Measurements from ENCODE around the gene VOPP1.
A peak's percentile ranks its signal among the peaks of the same experiment; 100 is the strongest.

Gene VOPP1

DNA sequence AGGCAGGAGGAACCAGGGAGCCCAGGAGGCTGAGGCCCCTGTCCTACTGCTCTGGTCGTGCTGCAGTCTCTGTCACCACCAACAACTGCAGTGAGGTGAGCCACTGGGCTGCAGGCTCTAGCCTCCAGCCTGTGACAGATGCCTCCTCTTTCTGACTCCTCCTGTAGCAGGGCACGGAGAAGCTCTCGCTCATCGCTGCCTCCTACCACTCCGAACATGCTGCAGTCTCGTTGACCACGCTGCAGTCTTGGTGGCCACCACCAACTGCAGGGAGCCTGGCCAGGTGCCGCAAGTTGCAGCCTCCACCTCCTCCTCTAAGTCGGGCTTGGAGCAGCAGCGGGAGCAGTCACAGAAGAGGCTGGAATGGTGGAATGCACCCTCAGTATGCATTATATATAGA is 22.1 kb upstream of the VOPP1 start:
- Histone ChIP-seq H2AFZ (ENCODE audit: low read depth, low read length, severe bottlenecking) (no peak overlapping the region), H3K36me3 (ENCODE audit: low read length) (no peaks in the 10 kb centered on the region), H3K4me3 (ENCODE audit: insufficient read depth, low read length, poor library complexity, severe bottlenecking) (no peak overlapping the region), H3K27me3 (ENCODE audit: low read length) (no peaks in the 10 kb centered on the region), H3F3A (ENCODE audit: insufficient read depth) (no peaks in the 10 kb centered on the region), H3K9ac (ENCODE audit: low read length) (no peak overlapping the region), H3K27ac (ENCODE audit: low read depth, low read length) (no peak overlapping the region), H3K9me3 (ENCODE audit: insufficient read depth, low read length) (no peaks in the 10 kb centered on the region), H3K4me2 (ENCODE audit: low read depth, low read length, poor library complexity, severe bottlenecking) (no peak overlapping the region), H3K9me2 (replicated peaks; ENCODE audit: insufficient read depth, low read length) (no peaks in the 10 kb centered on the region), H3K79me2 (ENCODE audit: insufficient read depth, low read length) (no peaks in the 10 kb centered on the region), H4K20me1 (ENCODE audit: low read depth, low read length) (no peaks in the 10 kb centered on the region)
- TF ChIP-seq EZH2phosphoT487 (conservative IDR thresholded peaks at IDR 0.05; ENCODE audit: low read length) = no peak
- TF ChIP-seq, protein P1, sequence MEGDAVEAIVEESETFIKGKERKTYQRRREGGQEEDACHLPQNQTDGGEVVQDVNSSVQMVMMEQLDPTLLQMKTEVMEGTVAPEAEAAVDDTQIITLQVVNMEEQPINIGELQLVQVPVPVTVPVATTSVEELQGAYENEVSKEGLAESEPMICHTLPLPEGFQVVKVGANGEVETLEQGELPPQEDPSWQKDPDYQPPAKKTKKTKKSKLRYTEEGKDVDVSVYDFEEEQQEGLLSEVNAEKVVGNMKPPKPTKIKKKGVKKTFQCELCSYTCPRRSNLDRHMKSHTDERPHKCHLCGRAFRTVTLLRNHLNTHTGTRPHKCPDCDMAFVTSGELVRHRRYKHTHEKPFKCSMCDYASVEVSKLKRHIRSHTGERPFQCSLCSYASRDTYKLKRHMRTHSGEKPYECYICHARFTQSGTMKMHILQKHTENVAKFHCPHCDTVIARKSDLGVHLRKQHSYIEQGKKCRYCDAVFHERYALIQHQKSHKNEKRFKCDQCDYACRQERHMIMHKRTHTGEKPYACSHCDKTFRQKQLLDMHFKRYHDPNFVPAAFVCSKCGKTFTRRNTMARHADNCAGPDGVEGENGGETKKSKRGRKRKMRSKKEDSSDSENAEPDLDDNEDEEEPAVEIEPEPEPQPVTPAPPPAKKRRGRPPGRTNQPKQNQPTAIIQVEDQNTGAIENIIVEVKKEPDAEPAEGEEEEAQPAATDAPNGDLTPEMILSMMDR (IDR thresholded peaks at IDR 0.05; ENCODE audit: insufficient read depth, low read length, poor library complexity, severe bottlenecking) = no peak

DNA sequence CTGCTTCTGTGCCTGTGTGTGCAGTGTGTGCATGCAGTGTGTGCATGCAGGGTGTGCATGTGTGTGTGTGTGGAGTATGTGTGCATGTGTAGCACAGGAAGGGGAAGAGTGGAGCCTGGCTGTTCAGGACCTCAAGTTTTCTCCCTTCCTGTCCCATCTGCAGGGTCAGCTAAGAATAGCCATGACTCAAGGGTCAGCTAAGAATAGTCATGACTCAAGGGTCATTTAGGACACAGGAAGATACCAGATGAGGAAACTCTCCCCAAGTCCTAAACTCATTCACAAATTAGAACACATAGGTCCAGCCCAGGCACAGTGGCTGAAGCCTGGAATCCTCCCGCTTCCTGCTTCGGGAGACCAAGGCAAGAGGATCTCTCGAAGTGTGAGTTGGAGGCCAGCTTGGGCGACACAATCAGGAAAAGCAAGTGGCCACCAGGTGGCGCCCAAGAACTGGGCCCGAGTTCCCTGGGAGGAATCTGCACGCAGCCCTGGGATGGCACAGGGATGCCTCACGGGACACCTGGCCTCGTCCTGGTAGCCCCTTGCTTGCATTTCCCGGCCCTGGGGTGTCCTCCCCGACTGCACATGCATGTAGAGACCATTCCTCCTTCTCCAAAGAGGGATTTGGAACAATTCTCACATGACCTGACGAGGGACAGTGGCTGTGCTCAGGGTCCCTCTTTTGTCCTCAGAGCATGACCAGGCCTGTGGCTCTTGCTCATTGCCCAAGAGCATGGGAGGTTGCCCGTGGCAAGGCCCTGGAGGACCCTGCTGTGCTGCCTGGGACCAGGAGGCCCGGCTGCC is 21.4 kb upstream of the VOPP1 start:
- no peaks in the 10 kb centered on the region for H3F3A ChIP-seq (ENCODE audit: insufficient read depth)
- H2AFZ ChIP-seq (ENCODE audit: low read depth, low read length, severe bottlenecking) = no peak overlapping the region
- H3K9me2 ChIP-seq (replicated peaks; ENCODE audit: insufficient read depth, low read length) = no peaks in the 10 kb centered on the region
- H3K4me2 ChIP-seq (ENCODE audit: low read depth, low read length, poor library complexity, severe bottlenecking) = no peak overlapping the region
- H3K27ac ChIP-seq (ENCODE audit: low read depth, low read length) = no peak overlapping the region
- no peaks in the 10 kb centered on the region for H3K9me3 ChIP-seq (ENCODE audit: insufficient read depth, low read length)
- no peaks in the 10 kb centered on the region for H3K79me2 ChIP-seq (ENCODE audit: insufficient read depth, low read length)
- H3K36me3 ChIP-seq (ENCODE audit: low read length) = no peaks in the 10 kb centered on the region
- TF ChIP-seq EZH2phosphoT487 (conservative IDR thresholded peaks at IDR 0.05; ENCODE audit: low read length) = no peak
- TF ChIP-seq, protein P1 (IDR thresholded peaks at IDR 0.05; ENCODE audit: insufficient read depth, low read length, poor library complexity, severe bottlenecking) = peak; percentile 95
- H4K20me1 ChIP-seq (ENCODE audit: low read depth, low read length) = no peaks in the 10 kb centered on the region
- H3K4me3 ChIP-seq (ENCODE audit: insufficient read depth, low read length, poor library complexity, severe bottlenecking) = no peak overlapping the region
- H3K9ac ChIP-seq (ENCODE audit: low read length) = no peak overlapping the region
- no peaks in the 10 kb centered on the region for H3K27me3 ChIP-seq (ENCODE audit: low read length)

DNA sequence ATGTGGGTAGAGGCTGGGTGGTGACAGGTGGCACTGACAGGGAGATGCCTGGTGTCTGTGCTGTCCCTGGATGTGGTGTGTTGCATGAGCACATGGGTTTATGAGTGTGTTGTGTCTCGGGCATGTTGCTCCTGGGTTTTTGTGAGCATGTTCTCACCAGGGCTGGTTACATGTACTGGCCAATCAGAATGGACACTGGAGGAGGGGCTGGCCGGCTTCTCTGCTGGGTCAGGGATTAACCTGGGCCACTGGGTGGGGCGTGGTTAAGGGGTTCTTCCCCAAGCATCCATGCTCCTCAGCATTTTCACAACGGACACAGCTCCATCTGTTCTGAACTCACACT is 20.8 kb upstream of the VOPP1 start:
- Histone ChIP-seq H3F3A (ENCODE audit: insufficient read depth) (no peaks in the 10 kb centered on the region), H3K9ac (ENCODE audit: low read length) (no peak overlapping the region), H2AFZ (ENCODE audit: low read depth, low read length, severe bottlenecking) (no peak overlapping the region), H3K4me3 (ENCODE audit: insufficient read depth, low read length, poor library complexity, severe bottlenecking) (no peak overlapping the region), H3K9me2 (replicated peaks; ENCODE audit: insufficient read depth, low read length) (no peaks in the 10 kb centered on the region), H3K4me2 (ENCODE audit: low read depth, low read length, poor library complexity, severe bottlenecking) (no peak overlapping the region), H3K27me3 (ENCODE audit: low read length) (no peaks in the 10 kb centered on the region), H3K27ac (ENCODE audit: low read depth, low read length) (no peak overlapping the region), H3K9me3 (ENCODE audit: insufficient read depth, low read length) (no peaks in the 10 kb centered on the region), H3K36me3 (ENCODE audit: low read length) (no peaks in the 10 kb centered on the region), H4K20me1 (ENCODE audit: low read depth, low read length) (no peaks in the 10 kb centered on the region), H3K79me2 (ENCODE audit: insufficient read depth, low read length) (no peaks in the 10 kb centered on the region)
- TF ChIP-seq, protein P1 (IDR thresholded peaks at IDR 0.05; ENCODE audit: insufficient read depth, low read length, poor library complexity, severe bottlenecking) = no peak
- TF ChIP-seq EZH2phosphoT487 (conservative IDR thresholded peaks at IDR 0.05; ENCODE audit: low read length) = no peak
